T-cell (primary cell): ENCODE data around the gene ERC2. TPM values are rescaled to one million over a fixed set of nuclear protein-coding genes. Genes with fewer than 3 reads are reported as not detected.

ENCODE experiments used
- ATAC-seq, 4 experiments: fragments of 200-7000 bp in 3 of 4; fragments of 150-1000 bp in 1 of 4; cut with Tn5 transposase; replicated peaks in 1 of 4; 1 replicate in 3 of 4; 2 replicates in 1 of 4; pipeline ENCODE4 v1.10.0; 2021; ENCODE audit warnings: moderate library complexity in 3 of 4, mild to moderate bottlenecking in 2 of 4, moderate number of reproducible peaks in 1 of 4
- CTCF ChIA-PET, 2 donors: fragments of 300-600 bp; sonication (Branson Sonifier 250); formaldehyde crosslinking; loops; one replicate each; lab custom pipeline; 2022; ENCODE audit warnings: antibody characterized with exemption in 2 of 2; lab: Charles Lee
- POLR2A ChIA-PET, 2 donors: fragments of 300-600 bp; sonication (Branson Sonifier 250); formaldehyde crosslinking; loops; one replicate each; lab custom pipeline; 2022; ENCODE audit warnings: antibody characterized with exemption in 2 of 2; lab: Charles Lee
- DNase-seq, 35 experiments: peaks; one replicate each; pipeline versions ENCODE4 v3.0.0 to v3.0.0-alpha.2; 2013 to 2023
- H3K27ac ChIP-seq: one replicate; pipeline ENCODE4 v1.5.1; 2013; ENCODE audit warnings: low read length
- H3K27me3 ChIP-seq, 2 experiments: replicated peaks in 1 of 2; 1 replicate in 1 of 2; 2 replicates in 1 of 2; pipeline versions ENCODE4 v1.6.1 to v1.7.0; 2013; ENCODE audit warnings: low read length in 1 of 2, mixed read lengths in 1 of 2; ENCODE audit not compliant: control insufficient read depth in 2 of 2, insufficient read depth in 2 of 2; ENCODE audit errors: extremely low read depth in 1 of 2
- H3K36me3 ChIP-seq, 2 donors: 1 replicate in 1 of 2; 2 replicates in 1 of 2; pipeline versions ENCODE4 v1.6.1 to v1.7.0; 2013; ENCODE audit warnings: low read length in 1 of 2; ENCODE audit not compliant: control insufficient read depth in 2 of 2, insufficient read depth in 1 of 2; ENCODE audit errors: extremely low read depth in 1 of 2
- H3K4me1 ChIP-seq, 2 experiments: 1 replicate in 1 of 2; 2 replicates in 1 of 2; pipeline versions ENCODE4 v1.6.1 to v1.7.0; 2013; ENCODE audit warnings: low read length in 2 of 2, mixed read lengths in 1 of 2; ENCODE audit not compliant: insufficient read depth in 2 of 2, control insufficient read depth in 1 of 2; ENCODE audit errors: extremely low read depth in 1 of 2
- H3K4me3 ChIP-seq, 2 donors: 1 replicate in 1 of 2; 2 replicates in 1 of 2; pipeline versions ENCODE4 v1.5.1 to v1.7.0; 2013; ENCODE audit warnings: mild to moderate bottlenecking in 2 of 2, low read length in 1 of 2, moderate library complexity in 1 of 2; ENCODE audit not compliant: control insufficient read depth in 1 of 2; ENCODE audit errors: extremely low read depth in 1 of 2
- H3K9me3 ChIP-seq: 2 replicates; pipeline ENCODE4 v1.7.0; 2013
- H3K27ac Mint-ChIP-seq, 2 donors: one replicate each; pipeline ENCODE4 v1.8.0; 2020 to 2021; ENCODE audit warnings: mild to moderate bottlenecking in 2 of 2, mixed read lengths in 2 of 2
- H3K27me3 Mint-ChIP-seq, 2 donors: one replicate each; pipeline ENCODE4 v1.8.0; 2021 to 2022; ENCODE audit warnings: mixed read lengths in 2 of 2
- H3K36me3 Mint-ChIP-seq: one replicate; pipeline ENCODE4 v1.8.0; 2021; ENCODE audit warnings: mixed read lengths
- H3K4me1 Mint-ChIP-seq, 3 donors: one replicate each; pipeline ENCODE4 v1.8.0; 2020 to 2022; ENCODE audit warnings: mixed read lengths in 3 of 3, mild to moderate bottlenecking in 1 of 3
- H3K4me3 Mint-ChIP-seq, 3 donors: one replicate each; pipeline ENCODE4 v1.8.0; 2020 to 2022; ENCODE audit warnings: mild to moderate bottlenecking in 3 of 3, mixed read lengths in 3 of 3, moderate library complexity in 3 of 3
- H3K9me3 Mint-ChIP-seq, 3 donors: one replicate each; pipeline ENCODE4 v1.8.0; 2020 to 2022; ENCODE audit warnings: mixed read lengths in 3 of 3
- WGBS: methylation state at CpG from one replicate; pipeline ENCODE4 v1.1.5; 2013; ENCODE audit warnings: missing lambda C conversion rate; ENCODE audit not compliant: insufficient coverage; 5-methylcytosine and 5-hydroxymethylcytosine counted together
- total RNA-seq, 35 experiments: library from RNA in 6 of 35; stranded (reverse) in 6 of 35; fragments of 120-200 nt in 1 of 35; gene quantifications; one replicate each; pipeline versions ENCODE4 v1.2.1 to v1.2.4 and lab custom pipeline; 2013 to 2026

The ERC2 gene
- total RNA-seq, 5 donors from 2014 or later (not counting 1 experiment from before 2014, with no cell fraction given): not detected

GRCh38 chr3:56389183-56389830 lies 79.0 kb downstream of the ERC2 start:
- ATAC-seq (no peak), DNase-seq (no peak)
- Histone ChIP-seq H3K27ac (no peak overlapping the region), H3K27me3 (peaks cover 0 to 3% of the 10 kb centered on the region in 2 experiments), H3K4me1 (no peaks in the 10 kb centered on the region), H3K9me3 (no peaks in the 10 kb centered on the region), H3K4me3 (no peak overlapping the region), H3K36me3 (no peaks in the 10 kb centered on the region)
- Mint-ChIP-seq H3K9me3 (no peaks in the 10 kb centered on the region), H3K27ac (no peak overlapping the region), H3K4me3 (no peak overlapping the region), H3K36me3 (no peaks in the 10 kb centered on the region), H3K27me3 (peaks cover 20 to 24% of the 10 kb centered on the region in 2 donors), H3K4me1 (no peaks in the 10 kb centered on the region)
- ChIA-PET POLR2A (no interaction called here), CTCF (no interaction called here)
- WGBS: 70% methylated on average over 3 of the region's 3 CpGs

GRCh38 chr3:56383092-56383491 lies 85.2 kb downstream of the ERC2 start:
- ChIA-PET CTCF (no interaction called here), POLR2A (no interaction called here)
- Mint-ChIP-seq H3K4me1 (no peaks in the 10 kb centered on the region), H3K9me3 (no peaks in the 10 kb centered on the region), H3K27me3 (peaks cover 9 to 14% of the 10 kb centered on the region in 2 donors), H3K36me3 (no peaks in the 10 kb centered on the region), H3K4me3 (no peak overlapping the region), H3K27ac (no peak overlapping the region)
- no peaks in the 10 kb centered on the region for H3K4me1 ChIP-seq
- H3K36me3 ChIP-seq: no peaks in the 10 kb centered on the region
- 58% methylated on average over 3 of the region's 3 CpGs for WGBS
- no peak for ATAC-seq
- H3K27me3 ChIP-seq: no peaks in the 10 kb centered on the region
- H3K27ac ChIP-seq: no peak overlapping the region
- no peak for DNase-seq
- no peaks in the 10 kb centered on the region for H3K9me3 ChIP-seq
- H3K4me3 ChIP-seq: no peak overlapping the region

GRCh38 chr3:56379723-56380287 lies 88.5 kb downstream of the ERC2 start:
- WGBS: no CpG with 5 or more reads among the region's 7 CpGs
- Mint-ChIP-seq H3K27ac (no peak overlapping the region), H3K4me3 (no peak overlapping the region), H3K9me3 (peaks cover 5 to 17% (median 8%) of the 10 kb centered on the region in 3 donors), H3K27me3 (peaks cover 8 to 12% of the 10 kb centered on the region in 2 donors), H3K36me3 (no peaks in the 10 kb centered on the region), H3K4me1 (no peaks in the 10 kb centered on the region)
- Histone ChIP-seq H3K4me1 (no peaks in the 10 kb centered on the region), H3K27ac (no peak overlapping the region), H3K4me3 (no peak overlapping the region), H3K36me3 (no peaks in the 10 kb centered on the region), H3K27me3 (no peaks in the 10 kb centered on the region), H3K9me3 (no peaks in the 10 kb centered on the region)
- POLR2A ChIA-PET: no interaction called here
- ATAC-seq (no peak), DNase-seq (no peak)
- CTCF ChIA-PET: no interaction called here

GRCh38 chr3:56375654-56376053 lies 92.6 kb downstream of the ERC2 start:
- DNase-seq (no peak), ATAC-seq (no peak)
- Mint-ChIP-seq H3K36me3 (no peaks in the 10 kb centered on the region), H3K4me1 (no peaks in the 10 kb centered on the region), H3K27ac (no peak overlapping the region), H3K4me3 (no peak overlapping the region), H3K9me3 (peaks cover 5 to 17% (median 8%) of the 10 kb centered on the region in 3 donors), H3K27me3 (peaks cover 17 to 18% of the 10 kb centered on the region in 2 donors)
- Histone ChIP-seq H3K27me3 (peaks cover 0 to 2% of the 10 kb centered on the region in 2 experiments), H3K27ac (no peak overlapping the region), H3K36me3 (no peaks in the 10 kb centered on the region), H3K4me1 (no peaks in the 10 kb centered on the region), H3K9me3 (no peaks in the 10 kb centered on the region), H3K4me3 (no peak overlapping the region)
- ChIA-PET POLR2A (no interaction called here), CTCF (interaction anchor here in 1 of 2 donors (0.6 kb wide), 1 partner anchor 1097 kb away, joined by 4 read pairs; no protein-coding TSS in a partner anchor)
- WGBS: 100% methylated on average over 1 of the region's 3 CpGs

GRCh38 chr3:56373386-56373785 lies 94.9 kb downstream of the ERC2 start:
- Mint-ChIP-seq H3K27me3 (peaks cover 13 to 16% of the 10 kb centered on the region in 2 donors), H3K36me3 (no peaks in the 10 kb centered on the region), H3K4me1 (no peaks in the 10 kb centered on the region), H3K27ac (no peak overlapping the region), H3K9me3 (peaks cover 5 to 17% (median 8%) of the 10 kb centered on the region in 3 donors), H3K4me3 (no peak overlapping the region)
- DNase-seq (no peak), ATAC-seq (no peak)
- H3K4me3 ChIP-seq: no peak overlapping the region
- ChIA-PET POLR2A (no interaction called here), CTCF (interaction anchor here in 1 of 2 donors (0.6 kb wide), 1 partner anchor 110 kb away, joined by 4 read pairs; no protein-coding TSS in a partner anchor)
- H3K9me3 ChIP-seq: no peaks in the 10 kb centered on the region
- H3K36me3 ChIP-seq: no peaks in the 10 kb centered on the region
- peaks cover 0 to 2% of the 10 kb centered on the region in 2 experiments for H3K27me3 ChIP-seq
- WGBS: no CpG with 5 or more reads among the region's 1 CpG
- H3K4me1 ChIP-seq: no peaks in the 10 kb centered on the region
- H3K27ac ChIP-seq: no peak overlapping the region

- ChIA-PET POLR2A (no interaction called here), CTCF (no interaction called here)
- no peak for ATAC-seq
- Mint-ChIP-seq H3K36me3 (no peaks in the 10 kb centered on the region), H3K4me1 (no peaks in the 10 kb centered on the region), H3K27me3 (peaks cover 13% of the 10 kb centered on the region in 2 donors), H3K4me3 (no peak overlapping the region), H3K27ac (no peak overlapping the region), H3K9me3 (peaks cover 0 to 6% (median 4%) of the 10 kb centered on the region in 3 donors)
- no peaks in the 10 kb centered on the region for H3K4me1 ChIP-seq
- no peak for DNase-seq
- H3K27ac ChIP-seq: no peak overlapping the region
- no peaks in the 10 kb centered on the region for H3K36me3 ChIP-seq
- peaks cover 0 to 2% of the 10 kb centered on the region in 2 experiments for H3K27me3 ChIP-seq
- no peak overlapping the region for H3K4me3 ChIP-seq
- H3K9me3 ChIP-seq: no peaks in the 10 kb centered on the region
- 80% methylated on average over 1 of the region's 3 CpGs for whole genome bisulfite sequencing
These were observed 97.1 kb downstream of the ERC2 start for GRCh38 chr3:56370991-56371775.
